OCI-LY7 (cell line): Measurements from ENCODE around the gene PLA2G4E. TPM values are rescaled to one million over a fixed set of nuclear protein-coding genes. Genes with fewer than 3 reads are reported as not detected.

ENCODE experiments used
- BruUV-seq: library from RNA; stranded (reverse); fragments of 400-500 nt; replicated peaks from 2 replicates; lab custom pipeline; 2021; lab: Mats Ljungman, UMichigan
- CTCF ChIA-PET: fragments of 300-600 bp; sonication (Branson Sonifier 250); formaldehyde crosslinking; loops from one replicate; lab custom pipeline; 2022; ENCODE audit warnings: antibody characterized with exemption; ENCODE audit not compliant: unreplicated experiment; lab: Charles Lee
- POLR2A ChIA-PET: fragments of 300-600 bp; sonication (Branson Sonifier 250); formaldehyde crosslinking; loops from one replicate; lab custom pipeline; 2022; ENCODE audit warnings: antibody characterized with exemption; lab: Charles Lee
- DNase-seq: peaks from one replicate; pipeline ENCODE4 v3.0.0-alpha.2; 2015; ENCODE audit warnings: low spot score
- H2AFZ ChIP-seq: fragments of 200-600 bp; sonication (generic), shearing (Covaris generic); 2 replicates; pipeline ENCODE4 v1.6.1; 2014; ENCODE audit warnings: mild to moderate bottlenecking, antibody characterized with exemption, low read length, moderate library complexity
- H3K27ac ChIP-seq: fragments of 200-600 bp; sonication (generic); 2 replicates; pipeline ENCODE4 v1.5.1; 2014; ENCODE audit warnings: mixed run types, low read depth, mild to moderate bottlenecking, moderate library complexity, low read length, inconsistent platforms; ENCODE audit not compliant: poor library complexity, severe bottlenecking
- H3K36me3 ChIP-seq: fragments of 200-600 bp; sonication (generic); 2 replicates; pipeline ENCODE4 v1.6.1; 2014; ENCODE audit warnings: mild to moderate bottlenecking, antibody characterized with exemption, low read length, moderate library complexity, mixed read lengths; ENCODE audit not compliant: insufficient read depth
- H3K4me1 ChIP-seq: fragments of 200-600 bp; sonication (generic); 2 replicates; pipeline ENCODE4 v1.5.1; 2014; ENCODE audit warnings: mild to moderate bottlenecking, low read length; ENCODE audit not compliant: insufficient read depth, poor library complexity, severe bottlenecking
- H3K4me2 ChIP-seq: fragments of 200-600 bp; sonication (generic); 2 replicates; pipeline ENCODE4 v1.6.1; 2014; ENCODE audit warnings: mild to moderate bottlenecking, low read length
- H3K4me3 ChIP-seq: fragments of 200-600 bp; sonication (generic); 2 replicates; pipeline ENCODE4 v1.5.1; 2014; ENCODE audit warnings: mild to moderate bottlenecking, low read depth, low read length; ENCODE audit not compliant: poor library complexity, severe bottlenecking
- H3K79me2 ChIP-seq: fragments of 200-600 bp; sonication (generic); 2 replicates; pipeline ENCODE4 v1.6.1; 2016; ENCODE audit warnings: low read depth, mild to moderate bottlenecking, low read length, moderate library complexity, mixed read lengths; ENCODE audit not compliant: insufficient read depth
- H3K9me2 ChIP-seq: fragments of 200-600 bp; sonication (generic); 2 replicates; pipeline ENCODE4 v1.6.1; 2016; ENCODE audit warnings: mild to moderate bottlenecking, low read length, mixed read lengths; ENCODE audit not compliant: insufficient read depth
- H3K9me3 ChIP-seq: fragments of 200-600 bp; sonication (generic); 2 replicates; pipeline ENCODE4 v1.6.1; 2014; ENCODE audit warnings: mild to moderate bottlenecking, mixed run types, low read length, mixed read lengths
- H4K20me1 ChIP-seq: fragments of 200-600 bp; sonication (generic); 2 replicates; pipeline ENCODE4 v1.6.1; 2014; ENCODE audit warnings: mild to moderate bottlenecking, antibody characterized with exemption, low read length, moderate library complexity, mixed read lengths; ENCODE audit not compliant: insufficient read depth
- EZH2phosphoT487 ChIP-seq: fragments of 200-600 bp; sonication (generic); IDR thresholded peaks from 2 replicates; pipeline ENCODE4 v1.6.1; 2018; ENCODE audit warnings: low read depth, borderline replicate concordance, mild to moderate bottlenecking, mixed run types, antibody characterized with exemption, low read length, moderate library complexity, mixed read lengths
- intact Hi-C: fragments of 100-400 bp; cut with micrococcal nuclease; formaldehyde crosslinking; loops from one replicate; pipeline ENCODE4 v1.10.0; 2022; ENCODE audit not compliant: unreplicated experiment
- total RNA-seq, 2 experiments: library from RNA; depleted of rRNA in 1 of 2; stranded (reverse); fragments of >200 nt in 1 of 2; shearing (Covaris generic) in 1 of 2; gene quantifications; 2 replicates each; pipeline ENCODE4 v1.2.3, GENCODE V29; 2014 to 2022
- TF ChIP-seq, protein P1 (sequence below): fragments of 200-600 bp; sonication (generic); conservative IDR thresholded peaks from 2 replicates; pipeline ENCODE4 v1.5.1; 2014; ENCODE audit warnings: mild to moderate bottlenecking, antibody characterized with exemption, low read length, moderate library complexity, mixed read lengths

The PLA2G4E gene
- total RNA-seq, 2 experiments from 2014 or later: not detected

DNA sequence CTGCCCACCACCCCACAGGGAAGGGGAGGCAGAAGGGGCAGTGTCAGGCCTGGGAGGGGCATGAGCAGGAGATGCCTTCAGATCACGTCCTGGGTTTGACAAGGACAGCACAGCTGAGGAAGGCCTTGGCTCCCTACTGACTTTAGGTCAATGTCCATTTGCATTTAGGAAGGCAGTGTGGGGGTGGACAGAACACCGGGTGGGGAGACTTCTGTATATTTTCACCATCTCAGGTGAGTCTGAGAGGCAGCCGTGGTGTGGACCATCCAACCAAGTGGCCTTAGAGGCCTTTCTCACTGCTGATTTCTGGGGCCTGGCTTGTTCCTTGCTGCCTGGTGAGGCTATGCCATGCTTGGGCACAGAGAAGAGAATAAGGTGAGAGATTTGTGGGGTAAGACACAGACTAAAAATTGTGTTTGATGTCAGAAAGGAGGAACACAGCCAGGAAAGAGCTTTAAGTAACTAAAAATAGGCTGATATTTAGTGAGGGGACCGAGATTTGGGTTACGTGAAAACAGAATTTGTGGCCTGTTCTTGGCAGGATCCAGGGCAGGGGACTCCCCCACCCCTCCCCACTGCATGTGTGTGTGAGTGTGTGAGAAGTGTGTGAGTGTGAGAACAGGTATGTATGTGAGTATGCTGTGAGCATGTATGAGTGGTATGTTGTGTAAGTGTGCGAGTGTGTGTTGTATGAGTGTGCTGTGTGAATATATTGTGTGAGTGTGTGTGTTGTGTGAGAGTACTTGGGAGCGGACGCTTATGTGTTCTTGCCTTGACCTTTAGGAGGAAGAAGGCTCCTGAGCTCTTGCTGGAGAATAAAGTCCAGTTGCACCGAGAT is 11.8 kb upstream of the PLA2G4E start:
- H3K36me3 ChIP-seq: no peaks in the 10 kb centered on the region
- no peaks in the 10 kb centered on the region for H3K9me2 ChIP-seq
- H3K4me1 ChIP-seq: peaks cover 28% of the 10 kb centered on the region
- TF ChIP-seq EZH2phosphoT487: no peak
- TF ChIP-seq, protein P1, sequence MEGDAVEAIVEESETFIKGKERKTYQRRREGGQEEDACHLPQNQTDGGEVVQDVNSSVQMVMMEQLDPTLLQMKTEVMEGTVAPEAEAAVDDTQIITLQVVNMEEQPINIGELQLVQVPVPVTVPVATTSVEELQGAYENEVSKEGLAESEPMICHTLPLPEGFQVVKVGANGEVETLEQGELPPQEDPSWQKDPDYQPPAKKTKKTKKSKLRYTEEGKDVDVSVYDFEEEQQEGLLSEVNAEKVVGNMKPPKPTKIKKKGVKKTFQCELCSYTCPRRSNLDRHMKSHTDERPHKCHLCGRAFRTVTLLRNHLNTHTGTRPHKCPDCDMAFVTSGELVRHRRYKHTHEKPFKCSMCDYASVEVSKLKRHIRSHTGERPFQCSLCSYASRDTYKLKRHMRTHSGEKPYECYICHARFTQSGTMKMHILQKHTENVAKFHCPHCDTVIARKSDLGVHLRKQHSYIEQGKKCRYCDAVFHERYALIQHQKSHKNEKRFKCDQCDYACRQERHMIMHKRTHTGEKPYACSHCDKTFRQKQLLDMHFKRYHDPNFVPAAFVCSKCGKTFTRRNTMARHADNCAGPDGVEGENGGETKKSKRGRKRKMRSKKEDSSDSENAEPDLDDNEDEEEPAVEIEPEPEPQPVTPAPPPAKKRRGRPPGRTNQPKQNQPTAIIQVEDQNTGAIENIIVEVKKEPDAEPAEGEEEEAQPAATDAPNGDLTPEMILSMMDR: no peak
- no peak for DNase-seq
- H3K27ac ChIP-seq: no peak overlapping the region
- POLR2A ChIA-PET: no interaction called here
- CTCF ChIA-PET: no interaction called here
- no peaks in the 10 kb centered on the region for H4K20me1 ChIP-seq
- H3K9me3 ChIP-seq: peaks cover 6% of the 10 kb centered on the region; the same call in 1 of the 2 replicates
- no peaks in the 10 kb centered on the region for H3K79me2 ChIP-seq
- no peak overlapping the region for H3K4me2 ChIP-seq
- no peak overlapping the region for H2AFZ ChIP-seq
- no peak overlapping the region for H3K4me3 ChIP-seq
- intact Hi-C loops: no loop called here
- BruUV-seq: no TSS peak

DNA sequence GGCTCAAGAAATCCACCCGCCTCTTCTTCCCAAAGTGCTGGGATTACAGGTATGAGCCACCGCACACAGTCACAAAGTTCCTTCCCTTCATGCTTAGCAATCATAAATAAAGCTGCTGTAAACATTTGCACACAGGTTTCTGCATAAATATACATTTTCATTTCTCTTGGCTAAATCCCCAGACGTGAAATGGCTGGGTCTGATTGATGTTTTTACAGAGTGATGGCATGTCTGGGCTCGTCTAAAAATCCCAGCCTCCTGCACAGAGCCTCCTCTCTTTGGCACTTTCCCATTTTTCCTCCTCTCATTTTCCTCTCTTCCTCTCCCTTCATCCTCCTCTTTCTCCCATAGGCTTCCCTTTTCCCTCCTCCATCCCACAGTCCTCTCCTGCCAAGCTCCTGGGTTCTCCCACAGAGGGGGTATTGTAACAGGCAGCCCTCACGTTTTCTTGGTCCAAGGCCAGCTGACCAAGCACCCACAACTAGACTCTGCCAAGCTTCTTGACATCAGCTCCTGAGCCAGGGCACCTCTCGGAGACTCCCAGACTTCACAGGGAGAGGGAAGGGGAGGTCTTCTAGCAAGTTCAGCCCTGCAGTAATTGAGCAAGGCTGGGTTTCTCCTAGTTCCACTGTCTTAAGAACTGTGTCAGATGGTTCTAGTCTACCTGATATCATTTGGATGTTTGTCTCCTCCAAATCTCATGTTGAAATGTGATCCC is 10.5 kb upstream of the PLA2G4E start:
- CTCF ChIA-PET: no interaction called here

More for the DNA sequence above, 10.5 kb upstream of the PLA2G4E start:
- TF ChIP-seq EZH2phosphoT487: no peak
- TF ChIP-seq, protein P1: no peak
- Histone ChIP-seq H3K4me1 (peaks cover 28% of the 10 kb centered on the region), H2AFZ (no peak overlapping the region), H3K27ac (no peak overlapping the region), H3K9me3 (peaks cover 6% of the 10 kb centered on the region; the same call in 1 of the 2 replicates), H3K36me3 (no peaks in the 10 kb centered on the region), H3K9me2 (no peaks in the 10 kb centered on the region), H4K20me1 (no peaks in the 10 kb centered on the region), H3K4me2 (no peak overlapping the region), H3K79me2 (no peaks in the 10 kb centered on the region), H3K4me3 (no peak overlapping the region)
- intact Hi-C loops: no loop called here
- no TSS peak for BruUV-seq
- no peak for DNase-seq
- POLR2A ChIA-PET: no interaction called here
